ENCODE measurements around the gene SLC12A8.

SLC12A8 gene

DNA sequence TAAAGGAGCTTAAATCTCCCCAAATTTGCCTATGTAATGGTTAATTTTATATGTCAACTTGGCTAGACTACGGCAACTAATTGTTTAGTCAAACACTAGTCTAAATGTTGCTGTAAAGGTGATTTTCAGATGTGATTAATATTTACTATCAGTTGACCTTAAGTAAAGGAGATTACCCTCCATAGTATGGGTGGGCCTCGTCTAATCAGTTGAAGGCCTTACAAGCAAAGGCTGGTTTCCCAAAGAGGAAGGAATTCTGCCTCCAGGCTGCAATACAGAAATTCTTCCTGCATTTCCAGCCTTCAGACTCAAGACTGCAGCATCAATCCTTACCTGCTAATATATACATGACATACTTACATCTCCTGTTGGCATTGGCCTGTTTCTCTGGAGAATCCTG is 23.6 kb downstream of the SLC12A8 start:
- no peak for DNase-seq
- intact Hi-C loops (cut with DNase I): no loop called here

DNA sequence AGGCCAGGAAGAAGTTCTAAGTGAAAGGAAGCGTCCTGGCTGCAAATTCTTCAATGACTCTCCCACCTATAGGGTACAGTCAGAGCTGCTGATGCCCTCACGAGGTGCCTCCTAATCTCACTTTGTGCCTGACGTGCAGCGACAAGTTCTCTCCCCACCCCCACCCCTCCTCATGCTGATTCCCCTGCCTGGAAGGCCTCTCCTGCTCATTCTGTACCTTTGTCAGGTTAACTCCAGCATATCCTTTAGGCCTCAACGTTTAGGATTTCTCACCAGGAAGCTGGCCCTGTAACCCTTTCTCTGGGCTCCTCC is 25.0 kb downstream of the SLC12A8 start:
- DNase-seq: no peak
- intact Hi-C loops (cut with DNase I): no loop called here

DNA sequence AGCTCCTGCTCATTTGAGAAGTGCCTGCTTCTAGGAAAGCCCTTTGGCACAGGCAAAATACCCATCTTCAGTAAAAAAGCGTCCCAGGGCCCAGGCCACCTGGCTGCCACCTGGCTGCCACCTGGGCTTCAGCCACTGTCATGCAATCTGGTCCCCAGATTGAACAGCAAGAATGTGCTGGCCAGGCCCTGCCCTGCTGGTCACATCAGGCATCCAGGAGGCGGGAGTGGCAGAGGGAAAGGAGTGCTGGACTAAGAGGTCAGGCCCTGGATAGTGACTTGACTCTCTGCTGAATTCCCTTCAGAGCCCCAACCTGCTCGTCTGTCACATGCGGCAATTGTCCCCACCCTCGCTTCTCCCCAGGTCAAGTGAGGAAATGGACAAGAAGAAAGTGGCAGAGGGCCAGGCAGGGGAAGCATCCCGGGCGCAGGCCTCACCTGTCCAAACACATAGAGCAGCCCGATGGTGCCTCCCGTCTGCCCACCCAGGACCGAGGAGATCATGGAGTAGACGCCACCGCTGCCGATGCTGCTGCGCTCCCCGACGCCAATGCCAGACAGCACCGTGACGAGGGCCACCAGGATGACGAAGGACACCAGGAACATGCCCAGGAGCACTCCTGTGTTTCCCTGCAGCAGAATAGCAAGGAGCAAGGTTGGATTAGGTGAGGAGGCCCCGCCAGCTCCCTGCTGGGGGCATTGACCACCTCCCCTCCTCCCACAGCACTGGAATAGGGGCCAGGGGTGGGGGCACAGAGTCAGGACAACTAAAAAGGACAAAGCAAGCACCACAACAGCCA is 25.5 kb downstream of the SLC12A8 start:
- intact Hi-C loops (cut with DNase I): no loop called here
- peak in 1 of 10 donors; percentile 76 for DNase-seq

DNA sequence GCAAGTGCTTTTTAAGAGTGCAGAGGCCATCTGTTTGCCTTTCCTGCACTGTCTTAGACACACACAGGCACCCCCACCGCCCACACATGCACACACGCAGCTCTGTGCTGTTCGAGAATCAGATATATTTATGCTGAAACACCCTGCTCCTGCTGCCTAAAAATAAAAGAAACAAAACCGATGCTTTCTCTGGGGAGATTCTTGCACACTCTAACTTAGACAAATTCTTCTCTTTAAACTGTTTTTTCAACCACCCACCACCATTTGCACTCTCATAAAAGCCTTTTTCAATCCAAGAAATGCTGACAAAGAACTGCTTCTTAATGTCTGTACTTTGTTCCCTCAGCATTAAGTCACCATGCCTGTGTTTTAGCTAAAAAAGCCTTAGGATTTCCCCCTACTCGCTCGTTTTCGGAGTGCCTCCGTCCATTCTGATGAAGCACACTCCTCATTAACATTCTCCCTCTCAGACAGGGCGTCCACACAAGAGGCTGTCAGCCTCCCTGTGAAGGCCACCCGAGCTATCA is 26.2 kb downstream of the SLC12A8 start:
- intact Hi-C loops (cut with DNase I): no loop called here
- DNase-seq: peak in 8 of 10 donors; percentile 41 to 94 (median 68)

DNA sequence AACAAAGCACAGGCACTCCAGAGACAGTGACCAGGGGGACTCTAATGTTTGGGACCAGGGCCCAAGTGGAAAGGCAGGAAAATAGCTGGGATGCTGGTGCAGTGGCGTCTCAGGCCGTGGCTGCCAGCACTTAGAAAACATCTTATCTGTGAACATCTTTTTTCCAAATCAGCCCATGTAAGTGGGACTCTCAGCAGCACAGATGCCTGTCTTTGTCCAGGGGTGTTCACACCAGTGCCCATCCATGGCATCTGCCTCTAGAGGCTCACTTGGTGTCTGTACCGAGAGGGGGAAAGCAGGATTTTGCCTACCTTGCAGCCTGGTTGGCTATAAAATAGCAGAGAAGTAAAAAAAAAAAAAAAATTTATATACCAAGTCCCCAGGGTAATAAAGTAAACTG is 26.7 kb downstream of the SLC12A8 start:
- intact Hi-C loops (cut with DNase I): no loop called here
- DNase-seq: peak in 1 of 10 donors; percentile 48

DNA sequence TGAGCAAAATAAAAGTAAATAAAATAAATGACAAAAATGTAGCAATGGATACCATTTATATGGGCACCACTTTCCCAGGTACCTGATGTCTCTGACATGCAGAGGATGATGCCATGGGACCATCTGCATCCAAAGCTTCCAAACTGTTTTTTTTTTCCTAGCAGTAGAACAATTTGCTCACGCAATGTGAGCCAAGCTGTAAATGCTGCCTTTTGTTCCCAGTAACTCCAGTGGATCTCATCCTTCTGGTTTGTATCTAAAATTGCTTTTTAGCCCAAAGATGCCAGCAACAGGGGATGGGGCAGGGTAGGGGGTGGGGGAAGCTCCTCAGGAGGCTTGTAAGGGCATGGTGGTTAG is 32.7 kb downstream of the SLC12A8 start:
- intact Hi-C loops (cut with DNase I): no loop called here
- DNase-seq: peak in 1 of 10 donors; percentile 24

DNA sequence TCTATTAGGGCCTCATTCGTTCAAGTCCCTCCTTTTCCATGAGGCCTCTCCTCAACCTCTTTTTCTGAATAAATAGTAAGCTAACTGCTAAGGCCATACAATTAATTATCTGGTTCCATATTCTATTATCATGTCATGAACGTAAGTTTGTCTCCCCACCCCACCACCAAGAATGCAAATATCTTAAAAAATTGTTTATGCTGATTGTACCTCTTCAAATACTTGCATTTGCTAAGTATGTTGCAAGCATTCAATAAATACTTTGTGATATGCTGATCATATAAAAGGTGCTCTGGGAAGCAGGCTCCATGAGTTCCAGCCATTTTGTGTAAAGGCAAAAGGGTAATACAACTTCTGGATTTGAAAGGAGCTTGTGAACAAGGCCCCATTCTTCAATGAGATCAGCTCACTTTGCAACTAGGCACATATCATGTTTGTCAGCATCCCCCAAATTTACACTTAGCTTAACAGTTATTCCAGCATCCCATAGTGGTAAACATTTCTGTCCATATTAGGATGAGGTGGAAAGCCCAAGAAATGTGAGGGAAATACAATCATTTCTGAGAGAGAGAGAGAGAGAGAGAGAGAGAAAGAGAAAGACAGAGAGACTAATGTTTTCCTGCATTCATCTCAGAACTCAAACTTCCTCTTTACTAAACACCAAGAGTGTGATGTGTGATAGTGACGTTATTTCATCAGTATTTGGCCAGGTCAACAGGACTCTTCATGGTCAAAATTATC is 33.2 kb downstream of the SLC12A8 start:
- DNase-seq: no peak
- intact Hi-C loops (cut with DNase I): no loop called here

DNA sequence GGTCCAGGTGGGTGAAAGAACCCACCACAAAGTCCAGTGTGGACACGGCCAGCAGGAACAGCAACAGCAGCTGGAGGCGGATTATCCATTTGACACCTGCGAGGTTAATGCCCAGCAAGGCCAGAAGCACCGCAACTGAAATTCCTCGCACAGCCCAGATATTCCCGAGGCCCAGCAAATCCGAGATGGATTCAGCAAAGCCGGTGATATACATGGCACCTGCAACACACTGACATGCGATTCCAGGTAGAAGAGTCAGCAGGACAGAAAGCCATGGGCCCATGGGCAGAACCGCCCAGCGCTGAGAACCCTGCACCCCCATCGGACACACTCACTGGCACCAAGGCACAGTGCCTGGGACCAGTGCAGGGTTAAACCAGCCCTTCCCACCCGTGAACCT is 34.8 kb downstream of the SLC12A8 start:
- intact Hi-C loops (cut with DNase I): no loop called here
- peak in 1 of 10 donors; percentile 49 for DNase-seq

DNA sequence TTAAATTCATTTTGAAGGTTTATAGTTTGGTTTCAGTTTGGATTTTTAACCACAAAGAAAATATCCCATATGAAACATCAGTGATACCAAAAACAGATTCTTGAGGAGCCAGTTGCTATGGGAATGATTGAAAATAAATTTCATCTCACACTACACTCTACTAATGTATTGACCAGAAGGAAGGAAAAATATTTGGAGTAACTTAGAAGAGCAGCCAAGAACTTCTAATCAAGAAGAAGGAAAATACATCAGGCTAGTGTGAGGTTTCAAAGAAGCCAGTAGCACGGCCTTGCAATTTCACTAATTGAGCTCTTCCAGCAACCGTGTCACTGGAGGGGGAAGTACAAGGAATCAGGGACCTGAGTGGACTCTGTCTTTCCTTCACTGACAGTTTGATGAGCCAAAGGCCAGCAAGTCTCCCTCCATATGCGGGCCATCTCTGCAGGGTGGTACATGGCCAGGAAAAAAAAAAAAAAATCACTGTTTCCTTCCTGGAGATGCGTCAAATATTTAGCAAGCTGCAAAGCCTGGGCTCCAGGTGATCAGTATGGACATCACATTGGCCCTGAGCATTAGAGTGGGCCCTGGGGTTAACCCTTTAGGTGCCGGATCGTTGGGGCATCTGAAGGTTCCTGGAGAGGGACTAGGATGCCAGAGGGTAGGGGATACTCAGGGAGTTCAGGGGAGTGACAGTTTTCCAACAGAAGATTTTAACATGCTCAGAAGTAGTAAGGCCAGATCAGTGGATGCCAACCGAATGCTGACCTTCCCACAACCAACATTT is 37.1 kb downstream of the SLC12A8 start:
- peak in 1 of 10 donors; percentile 27 for DNase-seq
- intact Hi-C loops (cut with DNase I): no loop called here

DNA sequence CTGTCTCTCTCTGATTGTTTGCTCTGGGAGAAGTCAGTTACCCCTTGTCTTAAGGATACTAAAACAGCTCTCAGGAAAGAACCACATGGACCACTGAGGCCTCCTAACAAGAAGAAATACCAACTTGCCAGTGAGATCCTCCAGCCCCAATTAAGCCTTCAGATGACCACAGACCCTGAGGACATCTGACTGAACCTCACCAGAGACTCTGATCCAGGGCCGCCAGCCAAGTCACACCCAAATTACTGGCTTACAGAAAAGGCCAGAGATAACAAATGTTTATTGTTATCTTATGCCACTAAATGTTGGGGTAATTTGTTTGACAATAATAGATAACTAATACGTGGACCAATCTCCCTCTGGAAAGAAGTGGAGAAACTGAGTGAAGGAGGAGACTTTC is 40.2 kb downstream of the SLC12A8 start:
- intact Hi-C loops (cut with DNase I): no loop called here
- peak in 1 of 10 donors; percentile 52 for DNase-seq

DNA sequence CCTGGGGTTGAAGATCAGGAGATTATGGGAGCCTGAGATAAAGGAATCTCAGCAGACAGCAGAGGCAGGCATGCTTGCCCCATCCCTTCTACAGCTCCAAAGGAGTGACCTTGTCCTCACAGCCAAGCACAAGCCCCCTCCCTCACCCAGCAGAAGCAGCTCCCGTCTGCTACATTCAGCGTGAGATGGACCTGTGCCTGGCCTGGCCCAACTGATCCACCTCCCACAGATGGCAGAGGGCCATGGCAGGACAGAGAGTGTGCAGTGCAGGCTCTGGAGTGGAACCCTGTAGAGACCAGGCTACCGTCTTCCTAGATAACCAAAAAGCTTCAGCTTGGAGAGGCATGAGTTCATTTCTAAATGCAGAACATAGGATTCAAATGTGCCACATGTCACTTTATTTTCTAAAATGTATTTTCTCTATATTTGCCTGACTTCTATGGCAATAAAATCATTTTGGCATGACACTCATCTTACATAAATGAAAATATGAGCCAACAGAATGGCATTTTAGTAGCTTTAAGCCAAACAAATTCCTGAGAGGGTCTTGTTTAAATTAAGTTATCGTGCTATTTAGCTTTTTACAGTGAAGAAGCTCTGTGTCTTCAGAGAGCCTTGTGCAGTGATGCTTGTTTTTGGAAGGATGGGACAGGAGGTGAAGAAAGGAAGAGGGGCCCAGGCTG is 43.7 kb downstream of the SLC12A8 start:
- DNase-seq: peak in 2 of 10 donors; percentile 42 to 55
- intact Hi-C loops (cut with DNase I): loop anchor here (5.0 kb wide), 1 partner anchor 172 kb away; no protein-coding TSS in a partner anchor

DNA sequence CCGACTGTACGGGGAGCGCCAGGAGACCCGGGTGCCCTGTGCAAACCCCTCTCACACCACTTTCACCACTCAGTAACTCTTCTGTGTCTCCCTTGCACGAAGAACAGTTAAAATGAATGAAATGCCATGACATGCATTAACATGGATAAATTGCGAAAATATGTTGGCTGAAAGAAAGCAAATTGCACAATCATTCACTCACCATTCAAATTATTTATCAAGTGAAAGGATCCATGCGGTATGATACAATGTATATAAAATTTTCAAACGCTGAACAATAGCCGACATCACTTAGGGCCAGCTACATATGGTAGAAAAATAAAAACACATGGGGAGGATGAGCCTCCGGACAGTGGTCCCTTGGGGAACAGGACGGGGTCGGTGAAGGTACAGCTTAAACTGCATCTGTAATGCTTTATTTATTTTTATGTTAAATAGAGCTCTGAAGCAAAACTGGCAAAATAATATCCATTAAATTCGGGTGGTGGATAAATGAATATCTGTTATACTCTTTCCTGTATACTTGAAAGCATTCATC is 45.9 kb downstream of the SLC12A8 start:
- intact Hi-C loops (cut with DNase I): loop anchor here (5.0 kb wide), 1 partner anchor 169 kb away; no protein-coding TSS in a partner anchor
- DNase-seq: no peak

DNA sequence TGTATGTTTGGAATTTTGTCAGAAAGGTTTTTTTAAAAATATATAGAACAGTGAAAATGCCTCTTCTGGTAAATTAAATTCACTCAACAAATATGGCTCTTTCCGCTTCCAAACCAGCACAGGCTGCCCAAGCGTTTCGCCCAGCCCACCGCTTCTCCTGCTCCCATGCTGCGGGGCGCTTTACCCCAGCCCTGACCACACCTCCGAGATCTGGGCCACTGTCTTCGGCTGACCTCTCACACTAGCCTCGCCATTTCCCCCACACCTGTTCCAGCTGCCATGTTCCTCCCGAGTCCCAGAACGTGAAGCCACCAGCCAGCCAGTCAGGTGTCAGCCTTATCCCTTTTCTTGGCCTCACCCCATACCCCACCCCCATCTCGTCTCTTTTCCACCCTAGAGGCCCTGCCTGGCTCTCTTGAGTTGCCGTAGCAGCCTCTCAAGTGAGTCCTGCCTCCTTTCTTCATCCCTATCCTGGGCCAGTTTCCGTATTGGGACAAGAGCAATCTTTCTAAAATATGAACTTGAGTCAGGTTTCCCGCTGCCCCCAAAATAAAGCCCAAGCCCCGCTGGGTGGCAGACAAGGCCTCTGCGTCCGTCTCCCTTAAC is 46.5 kb downstream of the SLC12A8 start:
- peak in 1 of 10 donors; percentile 46 for DNase-seq

DNA sequence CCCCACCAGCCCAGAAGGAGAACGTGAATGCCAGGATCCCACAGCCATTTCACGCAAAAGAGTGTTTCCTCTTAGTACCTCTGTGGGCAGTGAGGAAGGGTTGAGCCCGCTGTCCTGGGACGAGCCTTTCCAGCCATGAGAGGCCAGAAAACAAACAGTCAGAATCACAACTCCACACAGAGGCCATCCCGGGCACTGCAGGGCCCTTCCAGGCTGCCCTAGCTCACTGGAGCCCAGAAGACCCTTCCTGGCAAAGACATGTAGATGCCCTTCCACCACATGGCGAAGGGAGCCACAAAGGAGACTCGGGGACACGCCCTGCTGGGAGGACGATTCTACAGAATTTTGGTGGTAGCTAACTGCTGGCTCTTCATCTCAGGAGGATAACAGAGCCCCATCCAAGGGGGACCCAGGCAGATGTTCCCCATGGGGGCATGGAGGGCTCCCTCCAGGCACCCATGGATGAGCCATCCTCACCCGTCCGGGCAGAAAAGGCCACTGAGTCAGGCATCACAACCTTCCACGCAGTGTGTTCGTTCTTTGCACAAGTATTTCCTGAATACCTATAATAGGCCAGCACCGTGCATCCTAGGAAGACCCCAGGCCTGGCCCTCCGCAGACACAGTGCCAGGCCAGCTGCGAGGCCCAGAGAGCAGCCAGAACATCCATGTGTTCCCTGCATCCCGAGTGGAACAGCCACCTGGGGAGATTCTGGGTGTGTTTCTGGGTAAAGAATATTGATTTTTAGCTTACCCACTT is 47.2 kb downstream of the SLC12A8 start:
- DNase-seq: peak in 1 of 10 donors; percentile 32
- intact Hi-C loops (cut with DNase I): loop anchor here (5.0 kb wide), 1 partner anchor 168 kb away; no protein-coding TSS in a partner anchor

More for the DNA sequence above, 46.5 kb downstream of the SLC12A8 start:
- intact Hi-C loops (cut with DNase I): loop anchor here (5.0 kb wide), 1 partner anchor 169 kb away; no protein-coding TSS in a partner anchor

DNA sequence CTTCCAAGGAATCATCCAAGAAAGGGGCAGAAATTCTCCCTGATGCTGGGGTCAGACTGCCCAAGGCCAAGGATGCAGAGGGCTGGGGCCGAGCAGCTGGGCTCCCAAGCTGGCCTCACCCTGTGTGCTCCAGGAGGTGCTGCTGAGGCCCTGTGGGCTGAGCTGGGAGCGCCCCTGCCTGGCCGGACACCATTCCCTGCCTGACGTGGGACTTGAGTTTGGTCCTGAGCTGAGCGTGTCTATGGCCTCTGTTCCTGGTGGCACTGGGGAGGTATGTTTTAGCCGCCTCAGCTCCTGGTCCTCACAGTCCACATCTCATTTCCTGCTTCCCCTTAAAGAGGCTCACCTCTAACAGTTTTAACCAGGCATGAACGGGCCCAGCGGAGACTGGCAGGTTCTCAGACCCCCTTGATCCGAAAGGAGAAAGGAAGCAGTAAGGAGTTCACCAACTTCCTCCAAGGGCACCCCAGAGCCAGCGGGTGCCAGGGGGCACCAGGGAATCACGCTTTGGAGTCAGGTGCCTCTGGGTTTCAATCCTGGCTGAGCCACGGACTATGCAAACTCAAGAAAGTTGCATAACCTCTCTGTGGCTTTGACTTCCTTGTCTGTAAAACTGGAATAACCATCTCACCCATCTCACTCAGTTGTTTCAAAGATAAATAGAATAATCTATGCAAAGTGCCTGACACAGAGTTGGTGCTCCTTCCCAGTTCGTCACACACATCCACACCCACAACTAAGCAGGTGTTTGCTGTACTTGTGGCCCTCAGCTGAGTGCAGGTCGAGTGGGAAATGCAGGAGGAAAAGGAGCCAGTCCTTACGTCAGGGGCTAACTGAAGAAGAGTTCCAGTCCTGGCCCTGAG is 48.6 kb downstream of the SLC12A8 start:
- peak in 1 of 10 donors; percentile 69 for DNase-seq
- intact Hi-C loops (cut with DNase I): no loop called here

DNA sequence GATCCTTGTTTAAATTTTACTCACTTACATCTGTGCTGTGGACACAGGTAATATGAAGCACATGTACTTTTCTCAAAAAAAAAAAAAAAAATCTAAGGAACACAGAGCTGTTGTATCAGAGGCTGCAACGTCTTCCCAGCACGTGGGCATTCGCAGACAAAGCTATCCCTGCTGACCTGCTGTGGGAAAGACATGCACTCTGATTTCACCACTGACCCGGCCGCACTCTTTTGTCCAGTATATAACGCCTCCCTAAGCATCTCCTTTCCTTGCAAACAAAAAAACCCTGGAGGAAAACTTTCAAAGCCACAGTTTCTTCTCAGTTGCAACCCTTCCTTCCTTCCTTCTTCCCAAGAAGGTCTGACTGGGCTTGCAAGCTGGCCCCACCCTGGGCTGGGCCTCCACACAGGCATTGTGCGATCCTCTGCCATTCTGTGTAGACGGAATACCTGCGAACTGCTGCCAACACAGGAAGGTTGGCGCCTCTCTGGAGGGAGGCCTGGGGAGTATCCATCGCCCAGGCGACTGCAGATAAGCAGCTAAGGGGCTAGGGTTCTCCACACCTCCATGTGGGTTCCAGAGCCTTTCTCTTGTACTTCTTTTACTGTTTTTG is 50.8 kb downstream of the SLC12A8 start:
- DNase-seq: peak in 1 of 10 donors; percentile 35
- intact Hi-C loops (cut with DNase I): no loop called here
